NAMALWA (cell line): ENCODE data around the gene NHSL2.

ENCODE experiments used
- DNase-seq: peaks from one replicate; pipeline ENCODE4 v3.0.0-alpha.2; 2015; ENCODE audit warnings: low spot score

The NHSL2 gene

DNA sequence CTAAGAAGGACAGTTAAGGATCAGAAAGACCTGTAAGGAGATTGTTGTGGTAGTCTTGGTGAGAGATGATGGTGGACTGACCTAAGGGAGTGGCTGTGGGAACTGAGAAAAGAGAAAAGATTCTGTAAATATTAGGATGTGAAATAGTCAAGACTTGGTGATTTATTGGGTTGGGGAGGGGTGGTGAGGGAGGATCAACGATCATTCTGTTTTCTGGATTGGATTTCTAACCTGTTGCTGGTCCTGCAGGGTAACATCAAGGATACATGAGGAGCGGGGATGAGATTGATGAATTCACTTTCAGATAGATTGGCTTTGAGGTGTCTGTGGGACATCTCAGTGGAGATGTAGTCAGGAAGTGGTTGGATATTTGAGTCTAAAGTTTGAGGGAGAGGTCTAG is 272.3 kb downstream of the NHSL2 start:
- no peak for DNase-seq

- no peak for DNase-seq
These were observed 291.3 kb downstream of the NHSL2 start for GRCh38 chrX:72201836-72202536.
